ENCODE results near the gene COL2A1. TPM values are rescaled to one million over a fixed set of nuclear protein-coding genes. Genes with fewer than 3 reads are reported as not detected.

The COL2A1 gene
- total RNA-seq, 3 donors from 2014 or later (not counting 1 experiment from before 2014, with no cell fraction given) = not detected

GRCh38 chr12:48001505-48002413 lies 2.5 kb downstream of the COL2A1 start:
- no peak for TF ChIP-seq CTCF (IDR thresholded peaks at IDR 0.05)
- DNase-seq (peak in 1 of 2 donors; percentile 29), ATAC-seq (peak in 1 of 3 donors; percentile 29)
- Histone ChIP-seq H3K4me3 (ENCODE audit: low read length) (no peak overlapping the region), H3K9me3 (ENCODE audit: control insufficient read depth, insufficient read depth, low read length) (no peaks in the 10 kb centered on the region), H3K4me1 (ENCODE audit: control insufficient read depth, insufficient read depth, low read length) (peaks cover 43% of the 10 kb centered on the region), H3K27ac (ENCODE audit: low read length) (no peak overlapping the region), H3K36me3 (ENCODE audit: control insufficient read depth, insufficient read depth, low read length) (no peaks in the 10 kb centered on the region), H3K27me3 (ENCODE audit: control insufficient read depth, insufficient read depth, low read length) (peaks cover 69% of the 10 kb centered on the region)
- 2% methylated on average over 57 of the region's 57 CpGs for WGBS (ENCODE audit: insufficient coverage)
- H3K27ac Mint-ChIP-seq = no peak overlapping the region
- peaks cover 14 to 15% of the 10 kb centered on the region in 2 donors for H3K4me1 Mint-ChIP-seq
- intact Hi-C loops (cut with micrococcal nuclease) = no loop called here
- peaks cover 77 to 87% of the 10 kb centered on the region in 2 donors for H3K27me3 Mint-ChIP-seq (ENCODE audit: low read depth in 2 of 2)
- H3K36me3 Mint-ChIP-seq = no peaks in the 10 kb centered on the region
- H3K4me3 Mint-ChIP-seq = peak overlapping the region; percentile 71
- H3K9me3 Mint-ChIP-seq = no peaks in the 10 kb centered on the region

DNA sequence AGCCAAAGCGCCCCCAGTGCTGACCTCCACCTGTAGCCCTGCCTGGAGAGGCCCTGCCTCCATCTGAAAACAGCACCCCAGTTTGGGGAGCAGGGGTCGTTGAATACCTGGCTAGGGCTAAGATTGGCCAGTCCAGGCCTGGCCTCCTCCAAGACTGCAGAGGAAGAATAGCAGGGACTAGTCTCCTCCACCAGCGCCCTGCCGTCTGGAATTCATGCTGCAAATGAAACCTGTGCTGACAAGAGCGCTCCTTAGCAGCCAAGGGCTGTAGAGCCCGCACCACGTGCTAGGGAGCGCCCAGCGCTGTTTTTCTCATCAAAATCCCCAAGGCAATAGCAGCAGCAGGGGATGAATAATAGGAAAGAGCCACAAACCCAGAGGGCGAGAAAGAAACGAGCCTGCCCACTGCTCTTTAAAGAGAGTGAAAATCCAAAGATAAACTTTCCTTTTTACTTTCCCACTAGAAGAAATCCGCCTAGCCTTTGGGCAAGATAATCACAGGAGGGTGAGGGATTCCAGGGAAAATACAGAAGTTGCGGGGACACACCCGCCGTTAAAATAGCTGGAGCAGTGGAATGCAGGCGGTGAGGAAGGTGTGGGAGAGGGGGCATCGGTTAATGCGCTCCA lies 3.3 kb downstream of the COL2A1 start:
- H3K27ac ChIP-seq (ENCODE audit: low read length) = no peak overlapping the region
- no peak for DNase-seq
- H3K36me3 Mint-ChIP-seq = no peaks in the 10 kb centered on the region
- H3K27me3 ChIP-seq (ENCODE audit: control insufficient read depth, insufficient read depth, low read length) = peaks cover 67% of the 10 kb centered on the region
- ATAC-seq = no peak
- no peaks in the 10 kb centered on the region for H3K9me3 ChIP-seq (ENCODE audit: control insufficient read depth, insufficient read depth, low read length)
- peaks cover 43% of the 10 kb centered on the region for H3K4me1 ChIP-seq (ENCODE audit: control insufficient read depth, insufficient read depth, low read length)
- peaks cover 72 to 81% of the 10 kb centered on the region in 2 donors for H3K27me3 Mint-ChIP-seq (ENCODE audit: low read depth in 2 of 2)
- no peak for TF ChIP-seq CTCF (IDR thresholded peaks at IDR 0.05)
- intact Hi-C loops (cut with micrococcal nuclease) = no loop called here
- WGBS (ENCODE audit: insufficient coverage) = 19% methylated on average over 18 of the region's 18 CpGs
- H3K27ac Mint-ChIP-seq = no peak overlapping the region
- no peaks in the 10 kb centered on the region for H3K9me3 Mint-ChIP-seq
- peak overlapping the region; percentile 71 for H3K4me3 Mint-ChIP-seq
- no peak overlapping the region for H3K4me3 ChIP-seq (ENCODE audit: low read length)
- H3K36me3 ChIP-seq (ENCODE audit: control insufficient read depth, insufficient read depth, low read length) = no peaks in the 10 kb centered on the region
- peaks cover 14 to 15% of the 10 kb centered on the region in 2 donors for H3K4me1 Mint-ChIP-seq

DNA sequence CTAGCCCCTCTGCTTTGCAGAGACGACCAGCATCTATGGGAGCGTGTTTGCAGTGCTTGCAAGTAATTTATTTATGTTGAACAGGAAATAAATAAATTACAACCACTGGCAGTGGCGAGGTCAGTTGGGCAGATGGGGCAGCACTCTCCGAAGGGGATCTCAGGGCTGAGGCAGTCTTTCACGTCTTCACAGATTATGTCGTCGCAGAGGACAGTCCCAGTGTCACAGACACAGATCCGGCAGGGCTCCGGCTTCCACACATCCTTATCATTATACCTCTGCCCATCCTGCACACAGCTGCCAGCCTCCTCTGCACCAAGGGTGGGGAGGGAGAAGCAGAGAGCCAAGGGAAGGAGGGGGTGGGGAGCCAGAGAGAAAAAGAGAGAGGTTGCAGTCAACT lies 4.5 kb downstream of the COL2A1 start:
- TF ChIP-seq CTCF (IDR thresholded peaks at IDR 0.05) = no peak
- Histone ChIP-seq H3K4me3 (ENCODE audit: low read length) (no peak overlapping the region), H3K9me3 (ENCODE audit: control insufficient read depth, insufficient read depth, low read length) (no peaks in the 10 kb centered on the region), H3K27ac (ENCODE audit: low read length) (no peak overlapping the region), H3K4me1 (ENCODE audit: control insufficient read depth, insufficient read depth, low read length) (peaks cover 39% of the 10 kb centered on the region), H3K27me3 (ENCODE audit: control insufficient read depth, insufficient read depth, low read length) (peaks cover 56% of the 10 kb centered on the region), H3K36me3 (ENCODE audit: control insufficient read depth, insufficient read depth, low read length) (no peaks in the 10 kb centered on the region)
- H3K4me1 Mint-ChIP-seq = peaks cover 14 to 15% of the 10 kb centered on the region in 2 donors
- no peaks in the 10 kb centered on the region for H3K9me3 Mint-ChIP-seq
- H3K27ac Mint-ChIP-seq = no peak overlapping the region
- DNase-seq = no peak
- no peak overlapping the region for H3K4me3 Mint-ChIP-seq
- WGBS (ENCODE audit: insufficient coverage) = 84% methylated on average over 7 of the region's 9 CpGs
- no peak for ATAC-seq
- H3K36me3 Mint-ChIP-seq = no peaks in the 10 kb centered on the region
- intact Hi-C loops (cut with micrococcal nuclease) = no loop called here
- peaks cover 74 to 83% of the 10 kb centered on the region in 2 donors for H3K27me3 Mint-ChIP-seq (ENCODE audit: low read depth in 2 of 2)
